IPS DF 6.9 (cell line): ENCODE measurements around the gene FIGLA.
A peak's percentile ranks its signal among the peaks of the same experiment; 100 is the strongest.

Experiments used
- DNase-seq: peaks from one replicate; pipeline ENCODE4 v3.0.0-alpha.2; 2013; ENCODE audit warnings: low read depth, low spot score
- H3K27ac ChIP-seq: one replicate; pipeline ENCODE4 v1.5.1; 2013; ENCODE audit warnings: low read length, control low read depth
- H3K27me3 ChIP-seq: 2 replicates; pipeline ENCODE4 v1.6.1; 2013; ENCODE audit warnings: mild to moderate bottlenecking, low read length; ENCODE audit not compliant: control insufficient read depth, insufficient read depth
- H3K36me3 ChIP-seq: 2 replicates; pipeline ENCODE4 v1.6.1; 2013; ENCODE audit warnings: low read length; ENCODE audit not compliant: control insufficient read depth, insufficient read depth
- H3K4me1 ChIP-seq: 2 replicates; pipeline ENCODE4 v1.6.1; 2013; ENCODE audit warnings: low read length; ENCODE audit not compliant: control insufficient read depth, insufficient read depth
- H3K4me3 ChIP-seq: 2 replicates; pipeline ENCODE4 v1.5.1; 2013; ENCODE audit warnings: mild to moderate bottlenecking, low read length
- H3K9me3 ChIP-seq: 2 replicates; pipeline ENCODE4 v1.6.1; 2013; ENCODE audit warnings: low read length, inconsistent platforms; ENCODE audit not compliant: control insufficient read depth, insufficient read depth
- WGBS: extraction: QIAGEN DNeasy Blood & Tissue Kit; methylation state at CpG from one replicate; pipeline ENCODE4 v1.1.7; 2013; ENCODE audit warnings: mixed read lengths, missing lambda C conversion rate; ENCODE audit not compliant: insufficient read length, insufficient coverage; 5-methylcytosine and 5-hydroxymethylcytosine counted together

The FIGLA gene

DNA sequence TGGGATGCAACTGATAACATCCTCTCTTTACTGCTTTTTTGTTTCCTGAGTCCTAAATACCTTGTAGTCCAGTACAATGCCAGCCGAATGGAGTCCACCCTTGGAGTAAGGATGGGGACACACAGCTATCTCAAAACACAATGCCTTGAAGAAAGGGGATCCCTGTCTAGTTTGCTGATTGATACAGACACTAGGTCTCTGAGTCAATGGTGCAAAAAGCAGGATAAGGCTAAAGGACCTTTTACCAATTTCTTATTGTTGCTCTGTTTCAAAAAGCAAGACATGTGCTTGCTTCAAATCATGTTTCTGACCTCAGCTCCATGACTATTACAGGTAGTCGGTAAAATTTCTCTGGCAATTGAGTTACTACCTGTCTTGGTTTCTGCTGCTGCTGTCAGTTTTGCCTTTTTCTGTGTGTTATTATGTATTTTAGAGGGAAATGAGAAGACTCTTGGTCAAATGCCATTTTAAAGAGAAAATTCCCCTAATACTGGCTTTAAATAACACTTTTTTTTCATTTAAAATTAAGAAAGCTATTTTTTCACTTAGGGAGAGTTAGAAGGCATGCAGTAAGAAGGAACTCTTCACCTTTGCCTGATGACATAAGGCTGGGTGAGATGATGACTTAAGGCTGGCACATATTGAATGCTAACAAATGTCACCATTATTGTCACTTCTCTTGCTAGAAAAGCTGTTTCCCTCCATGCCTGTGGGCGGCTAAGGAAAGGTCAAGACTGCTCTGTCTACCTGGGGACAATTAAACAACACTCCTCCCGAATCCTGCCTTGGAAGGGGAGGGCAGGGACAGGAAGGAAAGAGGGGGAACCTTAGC lies 4.9 kb upstream of the FIGLA start:
- Histone ChIP-seq H3K4me1 (no peaks in the 10 kb centered on the region), H3K36me3 (no peaks in the 10 kb centered on the region), H3K27me3 (peaks cover 18% of the 10 kb centered on the region), H3K4me3 (no peak overlapping the region), H3K9me3 (no peaks in the 10 kb centered on the region), H3K27ac (no peak overlapping the region)
- WGBS, result no CpG with 5 or more reads among the region's 4 CpGs
- no peak for DNase-seq

DNA sequence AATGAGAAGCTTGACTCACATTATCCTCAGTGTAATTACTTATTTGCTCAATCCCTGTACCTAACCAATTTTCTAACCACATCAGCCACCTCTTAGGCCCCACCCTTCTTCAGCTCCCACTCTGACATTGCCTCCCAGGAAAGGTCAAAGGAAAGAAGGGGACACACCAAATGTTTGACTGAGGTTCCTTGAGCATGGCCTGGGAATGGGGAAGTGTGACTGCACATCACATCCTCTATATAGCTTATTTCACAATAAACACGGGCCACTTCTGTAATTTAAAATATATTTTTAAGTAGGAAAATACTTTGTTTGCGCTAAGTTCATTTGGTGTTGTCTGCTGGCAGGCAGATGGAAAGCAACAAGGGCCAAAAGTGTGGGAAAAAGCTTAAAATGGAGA lies 3.0 kb upstream of the FIGLA start:
- H3K4me1 ChIP-seq, result no peaks in the 10 kb centered on the region
- H3K9me3 ChIP-seq, result no peaks in the 10 kb centered on the region
- no peaks in the 10 kb centered on the region for H3K36me3 ChIP-seq
- H3K27ac ChIP-seq, result no peak overlapping the region
- no peak overlapping the region for H3K4me3 ChIP-seq
- DNase-seq, result no peak
- peaks cover 29% of the 10 kb centered on the region for H3K27me3 ChIP-seq
- WGBS, result no CpG with 5 or more reads among the region's 2 CpGs

DNA sequence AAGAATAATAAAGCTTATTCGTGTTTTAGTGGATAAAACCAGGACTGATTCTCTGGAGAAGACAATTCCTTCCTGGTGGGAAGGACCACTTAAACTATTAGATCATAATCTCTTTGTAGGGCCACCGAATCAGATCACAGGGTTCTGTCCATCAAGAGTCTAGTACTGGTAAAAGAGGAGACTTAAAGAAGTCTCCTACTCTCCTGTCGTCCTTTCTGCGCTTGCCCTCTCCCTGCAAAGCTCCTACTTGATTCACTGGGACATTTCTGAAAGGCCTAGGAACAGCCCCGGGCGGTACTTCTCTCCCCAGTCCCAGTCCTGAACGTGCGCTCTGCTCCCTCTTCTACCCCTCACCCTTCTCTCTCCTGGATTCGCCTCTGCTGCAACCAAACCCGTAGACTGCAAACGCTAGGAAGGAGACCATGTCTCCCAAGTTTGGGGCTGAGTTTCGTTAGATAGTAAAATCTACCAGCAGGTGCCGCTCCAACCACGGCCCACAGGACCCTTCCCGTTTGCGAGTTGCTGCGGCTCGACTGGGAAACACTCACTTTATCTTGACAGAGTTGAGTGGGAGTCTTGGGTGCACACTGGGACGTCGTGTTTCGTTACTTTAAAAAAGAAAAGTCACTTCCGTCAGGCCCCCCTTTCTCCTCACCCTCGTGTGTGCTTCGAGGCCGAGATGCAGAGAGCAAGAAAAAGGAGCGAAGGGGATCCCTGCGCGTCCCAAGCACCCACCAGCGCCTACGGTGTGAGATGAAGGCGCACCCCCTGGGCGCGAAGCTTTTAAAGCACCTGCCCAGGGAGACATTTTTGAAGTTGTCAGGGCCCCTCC lies 923 bp downstream of the FIGLA start:
- no peaks in the 10 kb centered on the region for H3K9me3 ChIP-seq
- no peak overlapping the region for H3K27ac ChIP-seq
- peak; percentile 73 for DNase-seq
- WGBS, result no CpG with 5 or more reads among the region's 33 CpGs
- H3K36me3 ChIP-seq, result no peaks in the 10 kb centered on the region
- peaks cover 34% of the 10 kb centered on the region for H3K27me3 ChIP-seq
- no peaks in the 10 kb centered on the region for H3K4me1 ChIP-seq
- H3K4me3 ChIP-seq, result no peak overlapping the region

DNA sequence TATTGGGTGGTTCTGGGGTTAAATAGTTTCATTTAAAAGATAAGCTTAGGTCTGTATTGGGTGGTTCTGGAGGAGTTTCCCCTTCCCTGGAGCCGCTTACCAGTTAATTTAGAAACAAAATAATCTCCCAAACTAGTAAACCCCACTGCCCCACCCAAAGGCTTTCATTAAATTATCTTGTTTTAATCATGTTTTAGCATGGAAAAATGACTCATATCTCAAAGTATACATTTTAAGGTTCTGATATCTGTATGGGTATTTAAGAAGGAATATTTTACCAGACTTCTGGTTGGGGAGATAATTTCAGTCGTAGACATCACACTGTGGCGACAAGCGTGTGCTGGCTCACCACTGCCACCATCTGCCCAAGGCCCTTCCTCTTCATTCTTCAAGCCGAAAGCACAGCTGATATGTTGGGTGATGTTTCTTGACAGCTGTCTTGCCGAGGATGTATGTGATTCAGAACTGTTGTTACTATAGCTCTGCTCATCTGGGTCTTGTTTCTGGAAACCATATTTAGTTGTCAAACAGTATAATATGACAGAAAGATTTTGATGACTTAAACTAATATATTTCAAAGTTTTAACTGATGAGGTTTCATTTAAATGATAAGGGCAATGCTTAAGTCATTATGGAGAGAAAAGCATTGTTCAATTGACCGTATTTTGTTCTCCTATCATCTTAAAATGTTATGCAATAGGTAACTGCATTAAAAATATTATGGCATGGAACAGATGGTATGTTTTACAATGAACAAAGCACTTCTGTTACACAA lies 5.1 kb downstream of the FIGLA start:
- DNase-seq, result no peak
- Histone ChIP-seq H3K4me3 (no peak overlapping the region), H3K9me3 (no peaks in the 10 kb centered on the region), H3K4me1 (no peaks in the 10 kb centered on the region; the same call in 1 of the 2 replicates), H3K36me3 (no peaks in the 10 kb centered on the region), H3K27ac (no peak overlapping the region), H3K27me3 (peaks cover 17% of the 10 kb centered on the region)
- no CpG with 5 or more reads among the region's 7 CpGs for WGBS

DNA sequence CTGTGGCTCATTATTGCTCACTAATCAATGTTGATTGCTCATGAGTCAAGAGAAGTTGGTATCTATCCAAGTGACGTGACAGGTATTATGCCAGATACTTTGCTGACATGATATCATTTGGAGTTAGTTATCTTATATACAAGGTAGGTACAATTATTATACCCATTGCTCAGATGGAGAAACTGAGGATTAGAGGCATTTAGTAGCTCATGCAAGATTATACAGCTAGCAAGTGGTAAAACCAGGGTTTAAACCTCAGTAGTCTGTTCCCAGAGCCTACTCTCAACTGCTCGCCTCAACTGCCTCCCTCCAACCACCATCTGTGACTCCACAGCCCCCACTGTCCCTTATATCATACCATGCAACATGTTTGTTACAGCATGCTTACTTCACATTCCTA lies 6.1 kb downstream of the FIGLA start:
- Histone ChIP-seq H3K27ac (no peak overlapping the region), H3K9me3 (no peaks in the 10 kb centered on the region), H3K4me3 (no peak overlapping the region), H3K4me1 (no peaks in the 10 kb centered on the region; the same call in 1 of the 2 replicates), H3K27me3 (peaks cover 8% of the 10 kb centered on the region), H3K36me3 (no peaks in the 10 kb centered on the region)
- no CpG with 5 or more reads among the region's 2 CpGs for WGBS
- DNase-seq, result no peak

DNA sequence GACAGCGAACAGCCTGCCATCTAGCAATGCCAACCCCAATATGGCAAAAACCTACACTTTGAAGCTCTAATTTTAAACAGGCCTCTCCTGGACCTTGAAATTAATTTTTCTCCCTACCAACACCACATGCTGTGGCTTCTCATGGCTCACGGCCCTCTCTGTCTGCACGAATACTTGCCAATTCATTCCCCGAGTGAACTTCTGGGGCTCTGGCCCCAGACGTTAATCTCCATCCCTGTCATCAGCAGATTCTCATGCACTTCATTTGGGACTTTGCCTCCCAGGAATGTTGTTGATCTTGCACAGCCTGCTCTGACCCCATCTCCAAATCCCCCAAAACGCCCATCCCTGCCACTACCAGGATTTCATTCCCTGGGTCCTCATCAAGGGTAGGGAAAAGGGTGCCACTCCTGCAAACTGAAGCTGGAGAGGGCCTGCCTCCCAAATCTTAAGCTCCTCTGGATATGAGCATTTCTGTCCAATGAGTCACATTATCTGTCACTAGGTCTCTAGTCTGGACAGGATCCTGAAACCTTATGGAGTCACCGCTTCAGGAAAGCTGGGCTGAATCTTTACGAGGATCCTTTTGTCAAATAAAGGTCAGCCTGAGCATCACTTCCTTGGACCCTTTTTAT lies 10.4 kb downstream of the FIGLA start:
- Histone ChIP-seq H3K27me3 (no peaks in the 10 kb centered on the region), H3K4me1 (no peaks in the 10 kb centered on the region; the same call in 1 of the 2 replicates), H3K36me3 (no peaks in the 10 kb centered on the region), H3K27ac (no peak overlapping the region), H3K4me3 (no peak overlapping the region), H3K9me3 (no peaks in the 10 kb centered on the region)
- WGBS, result no CpG with 5 or more reads among the region's 8 CpGs
- no peak for DNase-seq

DNA sequence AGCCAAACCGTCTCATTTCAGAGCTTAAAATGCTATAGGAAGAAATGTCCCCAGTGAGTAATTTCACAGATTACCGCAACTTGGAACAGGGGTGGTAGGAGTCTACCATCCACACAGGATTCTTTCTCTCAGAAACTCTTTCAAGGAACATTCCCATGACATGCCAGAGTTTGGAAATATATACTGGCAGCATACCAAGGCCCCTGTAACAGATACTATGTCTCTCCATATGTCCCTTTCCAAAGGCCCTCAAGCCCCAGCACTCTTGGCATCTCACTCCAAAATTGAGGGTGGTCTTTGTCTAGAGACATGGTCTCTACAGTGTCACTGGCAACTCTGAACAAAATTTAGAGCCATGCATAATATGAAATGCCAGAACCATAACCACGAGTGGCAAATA lies 11.0 kb downstream of the FIGLA start:
- DNase-seq, result no peak
- Histone ChIP-seq H3K4me3 (no peak overlapping the region), H3K27me3 (no peaks in the 10 kb centered on the region; the same call in 1 of the 2 replicates), H3K9me3 (no peaks in the 10 kb centered on the region), H3K36me3 (no peaks in the 10 kb centered on the region), H3K27ac (no peak overlapping the region), H3K4me1 (no peaks in the 10 kb centered on the region; the same call in 1 of the 2 replicates)
- WGBS, result no CpG with 5 or more reads among the region's 3 CpGs

DNA sequence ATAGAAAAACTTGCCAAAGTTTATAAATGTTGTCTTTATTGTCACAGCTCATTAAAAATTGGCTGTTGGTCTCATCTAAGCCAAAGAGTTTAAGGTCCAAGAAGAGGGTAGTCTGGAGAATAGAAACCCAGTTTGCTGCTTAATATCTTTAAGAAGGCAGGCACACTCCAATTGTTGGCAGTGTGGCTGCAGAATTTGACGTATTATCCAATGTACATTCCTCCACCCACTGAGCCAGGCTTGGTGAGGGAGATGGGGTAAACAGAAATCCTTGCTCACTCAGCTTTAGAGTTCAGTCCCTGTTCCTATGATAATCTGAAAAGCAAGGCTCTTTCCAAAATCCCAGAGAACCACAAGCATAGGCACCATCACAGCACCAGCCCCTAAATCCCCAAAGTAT lies 11.8 kb downstream of the FIGLA start:
- Histone ChIP-seq H3K4me1 (no peaks in the 10 kb centered on the region; the same call in 1 of the 2 replicates), H3K27me3 (no peaks in the 10 kb centered on the region; the same call in 1 of the 2 replicates), H3K4me3 (no peak overlapping the region), H3K27ac (no peak overlapping the region), H3K36me3 (no peaks in the 10 kb centered on the region), H3K9me3 (no peaks in the 10 kb centered on the region)
- WGBS, result no CpG with 5 or more reads among the region's 1 CpG
- DNase-seq, result no peak

DNA sequence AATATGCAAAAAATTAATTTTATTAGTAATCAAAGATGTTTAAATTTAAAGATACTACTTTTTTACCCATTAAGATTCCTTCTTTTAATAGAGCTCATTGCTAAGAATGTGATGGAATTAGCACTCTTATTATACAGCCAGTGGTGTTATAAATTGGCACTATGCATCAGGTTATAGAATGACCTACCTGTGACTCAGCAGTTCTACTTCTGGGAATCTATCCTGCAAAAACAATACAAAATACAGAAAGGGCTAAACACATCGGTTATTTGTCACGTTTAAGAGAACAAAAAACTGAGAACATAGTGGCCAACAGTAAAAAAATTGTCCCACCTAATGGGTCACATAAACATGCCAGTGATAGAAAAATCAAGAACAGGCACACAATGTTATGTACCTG lies 13.0 kb downstream of the FIGLA start:
- no peaks in the 10 kb centered on the region for H3K9me3 ChIP-seq
- no peaks in the 10 kb centered on the region for H3K4me1 ChIP-seq
- H3K27ac ChIP-seq, result no peak overlapping the region
- no peaks in the 10 kb centered on the region; the same call in 1 of the 2 replicates for H3K27me3 ChIP-seq
- no CpG with 5 or more reads among the region's 2 CpGs for WGBS
- H3K36me3 ChIP-seq, result no peaks in the 10 kb centered on the region
- no peak overlapping the region for H3K4me3 ChIP-seq
- no peak for DNase-seq

DNA sequence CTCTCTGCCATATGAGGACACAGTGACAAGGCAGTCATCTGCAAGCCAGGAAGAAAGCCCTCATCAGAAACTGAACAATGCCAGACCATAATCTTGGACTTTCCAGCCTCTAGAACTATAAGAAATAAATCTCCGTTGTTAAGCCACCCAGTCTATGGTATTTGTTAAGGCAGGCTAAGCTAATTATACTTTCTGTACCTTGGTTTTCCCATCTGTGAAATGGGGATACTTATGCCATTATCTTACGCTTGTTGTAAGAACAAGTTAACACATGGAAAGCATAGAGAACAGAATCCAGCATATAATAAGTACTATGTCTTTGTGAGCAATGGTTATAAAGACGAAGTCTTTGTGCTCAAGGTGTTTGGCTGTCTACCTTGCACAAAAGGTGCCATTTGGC lies 14.2 kb downstream of the FIGLA start:
- no peaks in the 10 kb centered on the region for H3K36me3 ChIP-seq
- no peaks in the 10 kb centered on the region for H3K4me1 ChIP-seq
- H3K4me3 ChIP-seq, result no peak overlapping the region
- H3K27me3 ChIP-seq, result no peaks in the 10 kb centered on the region; the same call in 1 of the 2 replicates
- DNase-seq, result no peak
- no peaks in the 10 kb centered on the region for H3K9me3 ChIP-seq
- no CpG with 5 or more reads among the region's 3 CpGs for WGBS
- H3K27ac ChIP-seq, result no peak overlapping the region
